H1 (cell line): Measurements from ENCODE around the gene PGAP3. TPM values are rescaled to one million over a fixed set of nuclear protein-coding genes. Genes with fewer than 3 reads are reported as not detected.

Experiments used
- CTCF ChIA-PET: fragments of 300-600 bp; sonication (Branson Sonifier 250); formaldehyde crosslinking; loops from one replicate; lab custom pipeline; 2021; ENCODE audit not compliant: partially characterized antibody; lab: Charles Lee
- POLR2A ChIA-PET: fragments of 300-600 bp; sonication (Branson Sonifier 250); formaldehyde crosslinking; loops from one replicate; lab custom pipeline; 2021; ENCODE audit warnings: inconsistent platforms; ENCODE audit not compliant: partially characterized antibody; lab: Charles Lee
- DNase-seq, 2 experiments: peaks; one replicate each; pipeline versions ENCODE4 v3.0.0 to v3.0.0-alpha.2; 2010 to 2022; ENCODE audit warnings: low spot score in 2 of 2, low read depth in 1 of 2, mixed read lengths in 1 of 2
- FAIRE-seq: peaks from 2 replicates; lab custom pipeline; 2011; peaks lifted over from hg19 to GRCh38; lab: Jason Lieb, UNC
- H2AFZ ChIP-seq: 2 replicates; pipeline ENCODE4 v1.8.1; 2012; ENCODE audit warnings: low read length, inconsistent platforms
- H2AK5ac ChIP-seq: 2 replicates; pipeline ENCODE4 v1.6.1; 2013; ENCODE audit warnings: low read depth, low read length
- H2BK120ac ChIP-seq: replicated peaks from 2 replicates; pipeline ENCODE3; 2013; ENCODE audit warnings: low read depth, low read length, inconsistent platforms
- H2BK12ac ChIP-seq: 2 replicates; pipeline ENCODE4 v1.6.1; 2013; ENCODE audit warnings: low read depth, low read length
- H2BK15ac ChIP-seq: 2 replicates; pipeline ENCODE4 v1.6.1; 2013; ENCODE audit warnings: low read length
- H2BK20ac ChIP-seq: 2 replicates; pipeline ENCODE4 v1.6.1; 2013; ENCODE audit warnings: low read length
- H2BK5ac ChIP-seq: 2 replicates; pipeline ENCODE4 v1.6.1; 2013; ENCODE audit warnings: low read depth, low read length
- H3K14ac ChIP-seq: 2 replicates; pipeline ENCODE4 v1.6.1; 2013; ENCODE audit warnings: inconsistent platforms; ENCODE audit not compliant: insufficient read length
- H3K18ac ChIP-seq: 2 replicates; pipeline ENCODE4 v1.6.1; 2013; ENCODE audit warnings: low read length; ENCODE audit errors: extremely low read depth
- H3K23ac ChIP-seq: 2 replicates; pipeline ENCODE4 v1.6.1; 2013; ENCODE audit warnings: inconsistent platforms; ENCODE audit not compliant: insufficient read length
- H3K23me2 ChIP-seq: 2 replicates; pipeline ENCODE4 v1.6.1; 2013; ENCODE audit warnings: low read depth, low read length
- H3K27ac ChIP-seq: 2 replicates; pipeline ENCODE4 v1.6.1; 2011; ENCODE audit warnings: low read depth, low read length, inconsistent platforms
- H3K27me3 ChIP-seq, 4 experiments: replicated peaks in 1 of 4; 1 replicate in 1 of 4; 2 replicates in 3 of 4; pipeline versions ENCODE4 v1.6.1 to v1.8.1; 2011 to 2013; ENCODE audit warnings: low read length in 3 of 4, mild to moderate bottlenecking in 3 of 4, inconsistent platforms in 2 of 4, mixed read lengths in 2 of 4, moderate library complexity in 1 of 4; ENCODE audit not compliant: control insufficient read depth in 3 of 4, insufficient read depth in 3 of 4; ENCODE audit errors: extremely low read depth in 1 of 4
- H3K36me3 ChIP-seq, 4 experiments: 2 replicates each; pipeline versions ENCODE4 v1.6.1 to v1.8.1; 2011 to 2013; ENCODE audit warnings: mild to moderate bottlenecking in 4 of 4, low read length in 3 of 4, moderate library complexity in 2 of 4, control low read depth in 1 of 4, inconsistent platforms in 1 of 4; ENCODE audit not compliant: insufficient read depth in 4 of 4, control insufficient read depth in 2 of 4
- H3K4ac ChIP-seq: replicated peaks from 2 replicates; pipeline ENCODE3; 2013; ENCODE audit warnings: low read length, low read depth, mixed read lengths, inconsistent platforms; ENCODE audit not compliant: insufficient read length
- H3K4me1 ChIP-seq, 4 experiments: replicated peaks in 1 of 4; 1 replicate in 1 of 4; 2 replicates in 3 of 4; pipeline versions ENCODE4 v1.6.1 to v1.8.1; 2011 to 2013; ENCODE audit warnings: low read length in 3 of 4, inconsistent platforms in 2 of 4, mixed read lengths in 1 of 4; ENCODE audit not compliant: insufficient read depth in 4 of 4, control insufficient read depth in 3 of 4
- H3K4me2 ChIP-seq, 2 experiments: 2 replicates each; pipeline versions ENCODE4 v1.6.1 to v1.8.1; 2011 to 2013; ENCODE audit warnings: low read depth in 2 of 2, low read length in 2 of 2, control low read depth in 1 of 2, inconsistent platforms in 1 of 2, mild to moderate bottlenecking in 1 of 2; ENCODE audit not compliant: insufficient read depth in 1 of 2
- H3K4me3 ChIP-seq, 4 experiments: fragments of 200-600, 300-600 bp in 1 of 4; sonication (generic), shearing (Covaris generic), sonication (Bioruptor Twin) in 1 of 4; 2 replicates each; pipeline versions ENCODE4 v1.5.1 to v1.8.1; 2011 to 2016; ENCODE audit warnings: low read length in 4 of 4, low read depth in 3 of 4, control low read depth in 2 of 4, inconsistent platforms in 2 of 4, mild to moderate bottlenecking in 2 of 4, mixed read lengths in 1 of 4, moderate library complexity in 1 of 4; ENCODE audit not compliant: insufficient read depth in 2 of 4; ENCODE audit errors: extremely low read depth in 1 of 4
- H3K56ac ChIP-seq: replicated peaks from 2 replicates; pipeline ENCODE3; 2013; ENCODE audit warnings: low read depth, mild to moderate bottlenecking, mixed read lengths, low read length, inconsistent platforms; ENCODE audit not compliant: insufficient read length
- H3K79me1 ChIP-seq: 2 replicates; pipeline ENCODE4 v1.6.1; 2013; ENCODE audit warnings: low read depth, low read length, control low read depth
- H3K79me2 ChIP-seq, 2 experiments: 2 replicates each; pipeline versions ENCODE4 v1.6.1 to v1.8.1; 2012 to 2013; ENCODE audit warnings: low read length in 2 of 2, mild to moderate bottlenecking in 2 of 2, inconsistent platforms in 1 of 2; ENCODE audit not compliant: insufficient read depth in 2 of 2, control insufficient read depth in 1 of 2
- H3K9ac ChIP-seq, 4 experiments: replicated peaks in 1 of 4; 1 replicate in 1 of 4; 2 replicates in 3 of 4; pipeline versions ENCODE4 v1.6.1 to v1.8.1; 2011 to 2013; ENCODE audit warnings: low read depth in 3 of 4, low read length in 3 of 4, control low read depth in 2 of 4, mild to moderate bottlenecking in 2 of 4, moderate library complexity in 2 of 4, inconsistent platforms in 1 of 4; ENCODE audit errors: extremely low read depth in 1 of 4
- H3K9me3 ChIP-seq, 2 experiments: 2 replicates each; pipeline versions ENCODE4 v1.6.1 to v1.8.1; 2012 to 2013; ENCODE audit warnings: mild to moderate bottlenecking in 2 of 2, moderate library complexity in 2 of 2, control low read depth in 1 of 2, inconsistent platforms in 1 of 2, low read depth in 1 of 2, low read length in 1 of 2, mixed read lengths in 1 of 2; ENCODE audit not compliant: insufficient read depth in 2 of 2
- H4K20me1 ChIP-seq, 2 experiments: replicated peaks in 1 of 2; 2 replicates each; pipeline versions ENCODE3 to v1.8.1; 2011 to 2013; ENCODE audit warnings: inconsistent platforms in 2 of 2, low read length in 2 of 2, mild to moderate bottlenecking in 1 of 2; ENCODE audit not compliant: insufficient read depth in 2 of 2, control insufficient read depth in 1 of 2
- H4K5ac ChIP-seq: 2 replicates; pipeline ENCODE4 v1.6.1; 2013; ENCODE audit warnings: low read length, low read depth, mixed read lengths, inconsistent platforms; ENCODE audit not compliant: insufficient read length
- H4K8ac ChIP-seq: 2 replicates; pipeline ENCODE4 v1.8.0; 2013; ENCODE audit warnings: mild to moderate bottlenecking, moderate library complexity, low read length, inconsistent platforms; ENCODE audit not compliant: insufficient read depth; ENCODE audit errors: extremely low read depth
- H4K91ac ChIP-seq: replicated peaks from 2 replicates; pipeline ENCODE3; 2013; ENCODE audit warnings: low read length, mixed read lengths, inconsistent platforms; ENCODE audit not compliant: insufficient read length
- JUN ChIP-seq: IDR thresholded peaks from 2 replicates; pipeline ENCODE4 v1.6.1; 2011; ENCODE audit warnings: low read depth, mild to moderate bottlenecking, improper control_type of control experiment, low read length
- KDM4A ChIP-seq: IDR thresholded peaks from one replicate; pipeline ENCODE4 v1.7.1; 2012; ENCODE audit warnings: low read depth, mild to moderate bottlenecking, moderate library complexity, low read length, inconsistent platforms; ENCODE audit not compliant: severe bottlenecking
- SIX5 ChIP-seq: IDR thresholded peaks from 2 replicates; pipeline ENCODE4 v1.6.1; 2011; ENCODE audit warnings: mild to moderate bottlenecking, low read depth, low read length
- SP1 ChIP-seq: IDR thresholded peaks from 2 replicates; pipeline ENCODE4 v1.6.1; 2011; ENCODE audit warnings: low read depth, low read length
- TAF1 ChIP-seq: IDR thresholded peaks from 2 replicates; pipeline ENCODE4 v1.6.1; 2011; ENCODE audit warnings: mild to moderate bottlenecking, low read depth, low read length
- TAF7 ChIP-seq: optimal IDR thresholded peaks from 2 replicates; pipeline ENCODE3; 2011; ENCODE audit warnings: low read depth, mild to moderate bottlenecking, inconsistent platforms, low read length, moderate library complexity, borderline replicate concordance
- WGBS, 2 experiments: shearing (Covaris generic) in 1 of 2; methylation state at CpG; one replicate each; pipeline versions ENCODE4 v1.1.6 to v1.1.7; 2013 to 2015; ENCODE audit warnings: low lambda C conversion rate in 2 of 2, mixed read lengths in 2 of 2, inconsistent platforms in 1 of 2, low coverage in 1 of 2, missing lambda C conversion rate in 1 of 2; ENCODE audit not compliant: insufficient replicate concordance in 2 of 2, insufficient coverage in 1 of 2, insufficient read length in 1 of 2; ENCODE audit errors: extremely low coverage in 1 of 2, missing lambda C conversion rate in 1 of 2; 5-methylcytosine and 5-hydroxymethylcytosine counted together
- polyA plus RNA-seq, 7 experiments: library from polyadenylated mRNA; depleted of rRNA in 3 of 7; stranded (reverse) in 5 of 7; unstranded in 2 of 7; fragments of >200 nt in 5 of 7; fragments of 200-250 nt in 2 of 7; gene quantifications; 1 replicate in 5 of 7; 2 replicates in 1 of 7; 4 replicates in 1 of 7; pipeline versions ENCODE4 v1.2.1 to v1.2.3, GENCODE V29; 2011 to 2013; ENCODE audit warnings: missing spikeins in 2 of 7, mixed read lengths in 2 of 7
- total RNA-seq: library from RNA; stranded (reverse); fragmentation: NEBNext Ultra II Directional; extraction: Animal tissue kit (Norgen Biotek cat#: 25700); gene quantifications from 2 replicates; pipeline ENCODE4 v1.2.1, GENCODE V29; 2021
- TF ChIP-seq, protein P1 (sequence below), 3 experiments: IDR thresholded peaks; 1 replicate in 2 of 3; 2 replicates in 1 of 3; pipeline versions ENCODE4 v1.5.1 to v1.6.1; 2011; ENCODE audit warnings: low read length in 3 of 3, mild to moderate bottlenecking in 3 of 3, inconsistent platforms in 2 of 3, low read depth in 1 of 3, moderate library complexity in 1 of 3; ENCODE audit not compliant: insufficient read depth in 1 of 3; ENCODE audit errors: control extremely low read depth in 1 of 3

Gene PGAP3
- total and polyA plus RNA-seq, 2 of the 8 experiments (the other 6 are each of a cell fraction or from before 2014, with no cell fraction given), result 21.0 to 30.7 TPM

DNA sequence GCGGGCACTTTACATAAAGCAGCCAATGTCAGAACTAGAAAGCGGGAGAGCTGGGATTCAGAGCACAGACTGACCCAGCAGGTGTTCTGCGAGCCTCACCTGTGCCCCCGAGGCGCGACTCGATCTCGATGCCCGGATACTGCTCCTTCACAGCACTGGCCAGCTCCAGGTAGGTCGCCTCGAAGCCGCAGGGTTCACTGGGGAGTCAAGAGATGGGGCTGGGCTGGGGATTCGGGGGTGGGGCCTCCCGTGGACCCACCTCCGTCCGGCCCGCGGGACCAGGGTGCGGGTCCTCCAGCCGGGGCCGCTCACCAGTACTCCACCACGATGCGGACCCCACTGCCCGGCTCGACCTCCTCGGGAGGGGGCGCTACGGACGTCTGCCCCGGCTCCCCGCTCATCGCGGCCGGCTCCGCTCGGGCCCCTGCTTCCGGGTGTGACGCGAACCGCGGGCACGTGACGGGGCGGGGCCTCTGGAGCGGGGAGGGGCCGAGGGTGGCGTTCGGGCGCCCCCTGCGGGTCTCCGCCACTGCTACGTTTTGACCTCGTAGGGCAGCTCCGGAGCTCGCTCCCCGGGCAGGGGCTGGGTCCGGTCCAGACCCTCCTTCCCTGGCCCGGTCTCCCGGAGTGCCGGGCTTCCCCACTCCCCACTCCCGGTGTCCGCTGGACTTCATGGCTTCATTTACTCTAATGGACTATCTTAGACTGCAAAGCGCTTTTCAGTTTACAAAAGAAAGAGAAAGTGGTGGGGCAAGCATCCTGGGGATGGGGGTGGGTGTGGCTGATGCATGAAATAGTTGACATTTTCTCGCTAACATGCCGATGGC is 42.5 kb upstream of the PGAP3 start, which contains the start of gene MIEN1:
TSS of gene MIEN1 (minus strand) at position 438 of the 827 bp plus-strand sequence. CDS start at position 401, 37 bp downstream.
- peak within 1 kb of the TSS; percentile 10; the same call in 1 of the 2 replicates for H2BK15ac ChIP-seq
- WGBS, 2 experiments, result 7% methylated on average over 49 of the region's 65 CpGs; no CpG with 5 or more reads in 1 of the 2 experiments
- H3K4ac ChIP-seq, result no peak within 1 kb of the TSS
- H2BK12ac ChIP-seq, result peak within 1 kb of the TSS; percentile 92; the same call in 1 of the 2 replicates
- peak; percentile 74 to 100 for DNase-seq
- H4K91ac ChIP-seq, result no peak within 1 kb of the TSS
- ChIA-PET POLR2A (interaction anchor here (0.6 to 5.4 kb wide), 28 partner anchors 8 to 370 kb away, joined by 3 to 54 read pairs (median 5); partner anchors contain the start of genes ERBB2, NR1D1, PGAP3 and PNMT), CTCF (interaction anchor here (0.6 to 5.3 kb wide), 36 partner anchors 9 to 285 kb away, joined by 3 to 50 read pairs (median 6); partner anchors contain the start of genes CSF3, ERBB2, PGAP3 and STARD3)
- peaks cover 3 to 9% of the 10 kb centered on the region in 2 experiments for H4K20me1 ChIP-seq
- H3K79me2 ChIP-seq, result no peaks in the 10 kb centered on the region
- peaks cover 0 to 4% (median 0%) of the 10 kb centered on the region in 4 experiments; a peak in 2 of 7 replicates for H3K4me1 ChIP-seq
- no peak within 1 kb of the TSS for H3K23ac ChIP-seq
- no peak within 1 kb of the TSS for H3K14ac ChIP-seq
- no peak within 1 kb of the TSS for H2BK120ac ChIP-seq
- FAIRE-seq, result no peak
- peak within 1 kb of the TSS; percentile 27 for H3K18ac ChIP-seq
- H3K79me1 ChIP-seq, result no peaks in the 10 kb centered on the region
- H3K4me3 ChIP-seq, result peak within 1 kb of the TSS; percentile 55 to 72 (median 61)
- H3K56ac ChIP-seq, result no peak within 1 kb of the TSS
- H4K8ac ChIP-seq, result peak within 1 kb of the TSS; percentile 94; the same call in 1 of the 2 replicates
- no peak within 1 kb of the TSS for H2AK5ac ChIP-seq
- 0 out of 2 replicates have a peak within 1 kb of the TSS, but pooled peaks have one; percentile 72 for H2BK20ac ChIP-seq
- H3K4me2 ChIP-seq, result peak within 1 kb of the TSS; percentile 67 to 73
- peak within 1 kb of the TSS; percentile 1; the same call in 1 of the 2 replicates for H3K27ac ChIP-seq
- H3K36me3 ChIP-seq, result peaks cover 6 to 33% (median 21%) of the 10 kb centered on the region in 4 experiments
- H2AFZ ChIP-seq, result no peak within 1 kb of the TSS
- peak within 1 kb of the TSS; percentile 83; the same call in 1 of the 2 replicates for H2BK5ac ChIP-seq
- H4K5ac ChIP-seq, result peak within 1 kb of the TSS; percentile 53
- no peaks in the 10 kb centered on the region for H3K27me3 ChIP-seq
- no peaks in the 10 kb centered on the region for H3K9me3 ChIP-seq
- H3K9ac ChIP-seq, result peak within 1 kb of the TSS; percentile 41 to 65 (median 58); a peak in 6 of 7 replicates
- H3K23me2 ChIP-seq, result peaks cover 5% of the 10 kb centered on the region; the same call in 1 of the 2 replicates
- TF ChIP-seq KDM4A (peak; percentile 43), TAF7 (peak; percentile 64), SIX5 (no peak), JUN (no peak), TAF1 (peak; percentile 72), SP1 (peak; percentile 74)
- TF ChIP-seq, protein P1, sequence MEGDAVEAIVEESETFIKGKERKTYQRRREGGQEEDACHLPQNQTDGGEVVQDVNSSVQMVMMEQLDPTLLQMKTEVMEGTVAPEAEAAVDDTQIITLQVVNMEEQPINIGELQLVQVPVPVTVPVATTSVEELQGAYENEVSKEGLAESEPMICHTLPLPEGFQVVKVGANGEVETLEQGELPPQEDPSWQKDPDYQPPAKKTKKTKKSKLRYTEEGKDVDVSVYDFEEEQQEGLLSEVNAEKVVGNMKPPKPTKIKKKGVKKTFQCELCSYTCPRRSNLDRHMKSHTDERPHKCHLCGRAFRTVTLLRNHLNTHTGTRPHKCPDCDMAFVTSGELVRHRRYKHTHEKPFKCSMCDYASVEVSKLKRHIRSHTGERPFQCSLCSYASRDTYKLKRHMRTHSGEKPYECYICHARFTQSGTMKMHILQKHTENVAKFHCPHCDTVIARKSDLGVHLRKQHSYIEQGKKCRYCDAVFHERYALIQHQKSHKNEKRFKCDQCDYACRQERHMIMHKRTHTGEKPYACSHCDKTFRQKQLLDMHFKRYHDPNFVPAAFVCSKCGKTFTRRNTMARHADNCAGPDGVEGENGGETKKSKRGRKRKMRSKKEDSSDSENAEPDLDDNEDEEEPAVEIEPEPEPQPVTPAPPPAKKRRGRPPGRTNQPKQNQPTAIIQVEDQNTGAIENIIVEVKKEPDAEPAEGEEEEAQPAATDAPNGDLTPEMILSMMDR (IDR thresholded peaks at IDR 0.05; ENCODE audit: control extremely low read depth in 1 of 3, insufficient read depth in 1 of 3, low read depth in 1 of 3, low read length in 3 of 3), result peak; percentile 42 to 76 (median 73)
